Urinary bladder (tissue), 4 donors: Measurements from ENCODE around the gene S100A7A. TPM values are rescaled to one million over a fixed set of nuclear protein-coding genes. Genes with fewer than 3 reads are reported as not detected.

Experiments used
- DNase-seq: peaks from one replicate; pipeline ENCODE4 v3.0.0-alpha.2; 2015; ENCODE audit errors: extremely low spot score
- H3K27ac ChIP-seq: one replicate; pipeline ENCODE4 v1.5.1; 2013; ENCODE audit warnings: low read depth, mild to moderate bottlenecking, moderate library complexity
- H3K36me3 ChIP-seq: one replicate; pipeline ENCODE4 v1.6.1; 2013; ENCODE audit warnings: mild to moderate bottlenecking, moderate library complexity; ENCODE audit not compliant: insufficient read depth
- H3K4me1 ChIP-seq: one replicate; pipeline ENCODE4 v1.6.1; 2013; ENCODE audit warnings: mild to moderate bottlenecking, moderate library complexity; ENCODE audit not compliant: insufficient read depth
- H3K4me3 ChIP-seq: one replicate; pipeline ENCODE4 v1.5.1; 2013; ENCODE audit warnings: low read depth, low read length
- WGBS: extraction: QIAGEN DNeasy Blood & Tissue Kit; methylation state at CpG from one replicate; pipeline ENCODE4 v1.1.7; 2013; 5-methylcytosine and 5-hydroxymethylcytosine counted together
- polyA plus RNA-seq: library from polyadenylated mRNA; stranded (reverse); fragments of 200-250 nt; gene quantifications from one replicate; pipeline ENCODE4 v1.2.3, GENCODE V29; 2013
- total RNA-seq: library from RNA; depleted of rRNA; stranded (reverse); fragments of >200 nt; gene quantifications from one replicate; pipeline ENCODE4 v1.2.3, GENCODE V29; 2014
- donor health status: healthy with polysubstance abuse.
- donor health status: healthy.

The S100A7A gene
- total and polyA plus RNA-seq, 2 donors: not detected

- WGBS: 79% methylated on average over 1 of the region's 1 CpG
- Histone ChIP-seq H3K4me3 (no peak overlapping the region), H3K27ac (no peak overlapping the region), H3K36me3 (no peaks in the 10 kb centered on the region), H3K4me1 (no peaks in the 10 kb centered on the region)
- no peak for DNase-seq
These were observed 26.9 kb upstream of the S100A7A start for GRCh38 chr1:153389401-153389800.

DNA sequence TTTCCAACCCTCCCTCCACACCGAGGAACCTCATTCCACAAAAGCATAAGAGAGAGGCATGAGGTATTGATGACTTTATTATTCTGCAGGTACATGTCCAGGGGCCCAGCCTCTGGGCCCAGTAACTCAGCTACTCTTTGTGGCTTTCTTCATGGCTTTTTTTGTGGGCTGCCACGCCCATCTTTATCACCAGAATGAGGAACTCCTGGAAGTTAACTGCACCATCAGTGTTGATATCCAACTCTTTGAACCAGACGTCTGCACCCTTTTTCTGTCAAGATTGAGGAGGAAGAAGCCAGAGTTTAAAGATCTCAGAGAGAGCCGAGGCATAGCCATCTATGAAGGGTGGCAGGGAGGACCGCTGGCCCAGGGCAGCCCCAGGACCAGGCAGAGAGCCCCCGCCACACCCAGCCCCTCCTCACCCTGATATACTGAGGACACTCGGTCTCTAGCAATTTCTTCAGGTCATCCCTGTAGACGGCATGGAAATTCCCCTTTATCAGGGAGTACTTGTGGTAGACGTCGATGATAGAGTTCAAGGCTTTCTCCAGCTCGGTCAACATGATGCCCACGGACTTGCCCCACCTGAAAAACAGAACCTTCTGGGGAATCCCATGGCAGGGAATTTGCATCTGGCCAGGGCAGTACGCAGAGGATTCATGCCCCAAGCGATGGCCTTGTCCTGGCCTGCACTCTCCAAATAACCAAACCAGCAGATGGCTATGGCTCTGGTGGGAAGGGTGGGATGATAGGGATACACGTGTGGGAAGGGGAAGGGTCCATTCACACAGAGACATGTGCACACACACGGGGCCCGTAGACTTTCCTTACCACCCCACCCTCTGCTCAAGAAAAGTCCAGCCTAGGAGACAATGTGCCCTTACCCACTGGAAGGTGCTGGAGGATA, 26.1 kb upstream of the S100A7A start:
- no peak overlapping the region for H3K4me3 ChIP-seq
- H3K27ac ChIP-seq: no peak overlapping the region
- no peaks in the 10 kb centered on the region for H3K4me1 ChIP-seq
- H3K36me3 ChIP-seq: no peaks in the 10 kb centered on the region
- 76% methylated on average over 17 of the region's 17 CpGs for WGBS
- DNase-seq: no peak

DNA sequence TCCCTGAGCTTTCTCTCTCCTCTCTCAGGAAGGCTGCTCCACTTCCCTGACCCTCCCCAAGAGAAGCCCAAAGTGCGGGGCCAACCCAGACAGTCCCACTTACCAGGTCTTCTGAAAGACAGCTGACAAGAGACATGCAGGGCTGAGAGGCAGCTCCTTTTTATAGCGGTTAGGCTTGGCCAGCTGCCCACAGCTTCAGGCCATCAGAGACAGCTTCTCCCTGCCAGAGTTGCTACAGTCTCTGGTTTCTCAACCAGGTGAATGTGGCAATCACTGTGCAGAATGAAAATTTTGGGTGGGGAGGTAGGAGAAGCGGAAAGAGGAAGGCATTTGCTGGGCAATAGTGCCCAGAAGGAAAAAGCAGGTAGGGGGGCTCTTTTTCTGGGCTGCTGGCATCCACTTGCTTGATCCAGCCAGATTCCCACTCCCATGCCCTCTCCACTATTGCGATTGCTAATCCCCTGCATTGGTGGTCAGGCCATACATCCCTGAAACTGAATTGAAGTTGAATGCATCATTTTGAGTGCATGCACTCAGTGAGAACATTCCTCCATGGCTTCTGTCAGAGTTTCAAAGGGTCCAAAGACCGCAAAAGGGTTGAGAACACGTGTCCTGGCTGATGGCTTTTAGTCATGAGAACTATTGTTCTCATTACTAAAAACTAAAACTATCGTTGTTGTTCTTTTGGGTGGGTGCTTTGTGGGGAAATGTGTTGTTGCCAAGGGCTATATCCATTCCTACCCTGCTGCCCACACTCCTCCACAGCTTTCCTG, 25.2 kb upstream of the S100A7A start, which contains the start of gene S100A8:
Gene S100A8, minus strand, starts transcription at position 136 of the 773 bp plus-strand sequence. CDS start 538 bp downstream, outside the sequence.
- Histone ChIP-seq H3K4me3 (no peak within 1 kb of the TSS), H3K27ac (no peak within 1 kb of the TSS)
- 75% methylated on average over 7 of the region's 7 CpGs for WGBS

GRCh38 chr1:153392258-153392657, 24.1 kb upstream of the S100A7A start:
- no peaks in the 10 kb centered on the region for H3K36me3 ChIP-seq
- 49% methylated on average over 3 of the region's 3 CpGs for WGBS
- no peak for DNase-seq
- no peak overlapping the region for H3K27ac ChIP-seq
- no peak overlapping the region for H3K4me3 ChIP-seq
- no peaks in the 10 kb centered on the region for H3K4me1 ChIP-seq

More for the DNA sequence above, 25.2 kb upstream of the S100A7A start, which contains the start of gene S100A8:
- H3K4me1 ChIP-seq: no peaks in the 10 kb centered on the region
- no peaks in the 10 kb centered on the region for H3K36me3 ChIP-seq
- DNase-seq: no peak

- no peak overlapping the region for H3K27ac ChIP-seq
- no peaks in the 10 kb centered on the region for H3K4me1 ChIP-seq
- no peak overlapping the region for H3K4me3 ChIP-seq
- no peak for DNase-seq
- no peaks in the 10 kb centered on the region for H3K36me3 ChIP-seq
- 85% methylated on average over 3 of the region's 3 CpGs for WGBS
These were observed 23.5 kb upstream of the S100A7A start for GRCh38 chr1:153392822-153393221.

DNA sequence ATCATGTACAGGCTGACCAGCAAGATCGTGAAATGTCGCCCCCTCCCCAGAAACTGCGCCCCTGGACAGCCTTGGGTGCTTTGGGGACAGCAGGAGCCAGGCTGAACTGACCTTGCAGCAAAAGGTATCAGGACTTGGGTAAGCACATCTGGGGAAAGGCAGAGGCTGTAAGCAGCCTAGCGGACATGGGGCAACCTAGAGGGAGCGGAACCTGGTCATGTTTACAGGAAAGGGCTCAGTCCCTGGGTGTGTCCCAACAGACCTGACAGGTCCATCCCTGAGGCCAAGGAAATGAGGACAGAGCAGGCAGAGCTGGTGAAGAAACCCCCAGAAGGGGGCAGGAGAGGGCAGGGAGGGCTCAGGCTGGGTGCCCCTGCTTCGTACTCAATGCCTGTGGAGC, 22.4 kb upstream of the S100A7A start:
- no peaks in the 10 kb centered on the region for H3K36me3 ChIP-seq
- no peak overlapping the region for H3K4me3 ChIP-seq
- H3K4me1 ChIP-seq: no peaks in the 10 kb centered on the region
- no peak for DNase-seq
- H3K27ac ChIP-seq: no peak overlapping the region
- 77% methylated on average over 6 of the region's 6 CpGs for WGBS

DNA sequence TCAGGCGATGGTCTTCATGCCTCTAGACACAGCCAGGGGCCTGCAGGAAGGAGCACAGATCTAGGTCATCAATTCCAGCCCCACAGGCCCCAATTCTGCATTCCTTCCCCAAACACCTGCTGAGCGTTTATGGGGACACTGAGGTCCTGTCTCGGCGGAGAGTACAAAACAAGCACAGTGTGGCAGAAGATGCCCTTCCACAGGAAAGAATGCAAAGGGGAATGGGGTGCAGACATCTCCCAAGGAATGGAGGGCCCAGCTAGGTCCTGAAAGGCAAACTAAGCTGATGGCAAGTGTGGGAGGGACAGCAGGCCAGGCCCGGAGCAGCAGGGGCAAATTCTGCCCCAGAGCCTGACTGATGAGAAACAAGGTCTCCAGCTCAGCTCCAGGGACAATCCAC, 21.9 kb upstream of the S100A7A start:
- no peaks in the 10 kb centered on the region for H3K4me1 ChIP-seq
- H3K27ac ChIP-seq: no peak overlapping the region
- 69% methylated on average over 5 of the region's 5 CpGs for WGBS
- no peak overlapping the region for H3K4me3 ChIP-seq
- H3K36me3 ChIP-seq: no peaks in the 10 kb centered on the region
- no peak for DNase-seq

DNA sequence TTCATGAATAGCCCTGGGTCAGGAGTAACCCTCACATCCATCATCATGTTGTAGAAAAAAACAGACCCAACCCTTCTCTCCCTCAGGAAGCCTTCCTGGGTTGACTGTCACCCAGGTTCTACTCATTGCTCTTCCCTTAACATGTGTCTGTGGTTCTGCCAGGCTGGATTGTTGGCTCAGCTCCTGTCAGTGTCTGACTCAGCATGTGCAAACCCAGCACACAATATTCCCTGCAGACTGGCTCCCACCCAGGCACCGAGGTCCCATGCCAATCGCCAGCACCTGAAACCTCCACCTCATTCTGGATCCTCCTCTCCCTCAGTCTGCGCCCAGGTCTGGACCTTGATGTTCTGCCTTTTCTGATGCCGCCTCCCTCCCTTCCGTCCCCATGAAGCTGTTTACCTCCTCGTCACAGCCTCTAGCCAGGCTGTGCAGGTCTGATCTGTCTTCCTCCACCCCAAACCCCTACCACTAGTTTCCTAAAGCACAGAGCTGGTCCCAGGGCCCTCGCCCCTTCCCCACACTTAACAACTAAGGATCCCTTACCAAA, 21.1 kb upstream of the S100A7A start:
- 76% methylated on average over 7 of the region's 7 CpGs for WGBS
- no peak for DNase-seq
- no peak overlapping the region for H3K27ac ChIP-seq

GRCh38 chr1:153395776-153396175, 20.5 kb upstream of the S100A7A start:
- no peaks in the 10 kb centered on the region for H3K4me1 ChIP-seq
- no peaks in the 10 kb centered on the region for H3K36me3 ChIP-seq
- no peak overlapping the region for H3K4me3 ChIP-seq
- 79% methylated on average over 6 of the region's 6 CpGs for WGBS
- no peak overlapping the region for H3K27ac ChIP-seq
- no peak for DNase-seq

More for the DNA sequence above, 21.1 kb upstream of the S100A7A start:
- Histone ChIP-seq H3K4me3 (no peak overlapping the region), H3K4me1 (no peaks in the 10 kb centered on the region), H3K36me3 (no peaks in the 10 kb centered on the region)

- Histone ChIP-seq H3K27ac (no peak overlapping the region), H3K36me3 (no peaks in the 10 kb centered on the region), H3K4me3 (no peak overlapping the region), H3K4me1 (no peaks in the 10 kb centered on the region)
- WGBS: 82% methylated on average over 6 of the region's 6 CpGs
- no peak for DNase-seq
These were observed 19.9 kb upstream of the S100A7A start for GRCh38 chr1:153396461-153396860.

- H3K36me3 ChIP-seq: no peaks in the 10 kb centered on the region
- DNase-seq: no peak
- WGBS: 80% methylated on average over 19 of the region's 19 CpGs
- no peak overlapping the region for H3K4me3 ChIP-seq
- no peak overlapping the region for H3K27ac ChIP-seq
- H3K4me1 ChIP-seq: no peaks in the 10 kb centered on the region
These were observed 19.0 kb upstream of the S100A7A start for GRCh38 chr1:153397051-153397923.

- Histone ChIP-seq H3K36me3 (no peaks in the 10 kb centered on the region), H3K27ac (no peak overlapping the region), H3K4me3 (no peak overlapping the region), H3K4me1 (no peaks in the 10 kb centered on the region)
- DNase-seq: no peak
- 77% methylated on average over 6 of the region's 6 CpGs for WGBS
These were observed 18.2 kb upstream of the S100A7A start for GRCh38 chr1:153397924-153398651.
